ENCODE results near the gene CCDC15.

The CCDC15 gene

GRCh38 chr11:125062931-125063428 lies 109.0 kb downstream of the CCDC15 start, which contains the start of gene SLC37A2:
SLC37A2 (plus strand) TSS chr11:125063305; CDS start chr11:125063368, 63 bp downstream.
- no peak for DNase-seq (ENCODE audit: low read depth in 2 of 2, low spot score in 1 of 2)

GRCh38 chr11:125063429-125064043 lies 109.5 kb downstream of the CCDC15 start:
- DNase-seq (ENCODE audit: low read depth in 2 of 2, low spot score in 1 of 2) = no peak

GRCh38 chr11:125064070-125064469 lies 110.1 kb downstream of the CCDC15 start:
- no peak for DNase-seq (ENCODE audit: low read depth in 2 of 2, low spot score in 1 of 2)

- DNase-seq (ENCODE audit: low read depth in 2 of 2, low spot score in 1 of 2) = no peak
Measured at GRCh38 chr11:125068368-125068767, 114.4 kb downstream of the CCDC15 start.

- DNase-seq (ENCODE audit: low read depth in 2 of 2, low spot score in 1 of 2) = no peak
Measured at GRCh38 chr11:125069008-125069407, 115.0 kb downstream of the CCDC15 start.

- no peak for DNase-seq (ENCODE audit: low read depth in 2 of 2, low spot score in 1 of 2)
Measured at GRCh38 chr11:125069796-125070195, 115.8 kb downstream of the CCDC15 start.

GRCh38 chr11:125070699-125071254 lies 116.8 kb downstream of the CCDC15 start:
- DNase-seq (ENCODE audit: low read depth in 2 of 2, low spot score in 1 of 2) = no peak

- DNase-seq (ENCODE audit: low read depth in 2 of 2, low spot score in 1 of 2) = no peak
Measured at GRCh38 chr11:125071435-125071834, 117.4 kb downstream of the CCDC15 start.

GRCh38 chr11:125071846-125072217 lies 117.8 kb downstream of the CCDC15 start:
- no peak for DNase-seq (ENCODE audit: low read depth in 2 of 2, low spot score in 1 of 2)

- DNase-seq (ENCODE audit: low read depth in 2 of 2, low spot score in 1 of 2) = no peak
Measured at GRCh38 chr11:125072218-125072960, 118.4 kb downstream of the CCDC15 start.

- DNase-seq (ENCODE audit: low read depth in 2 of 2, low spot score in 1 of 2) = no peak
Measured at GRCh38 chr11:125072961-125073590, 119.1 kb downstream of the CCDC15 start.

- DNase-seq (ENCODE audit: low read depth in 2 of 2, low spot score in 1 of 2) = no peak
Measured at GRCh38 chr11:125073616-125074483, 119.8 kb downstream of the CCDC15 start.

GRCh38 chr11:125074511-125075241 lies 120.7 kb downstream of the CCDC15 start:
- no peak for DNase-seq (ENCODE audit: low read depth in 2 of 2, low spot score in 1 of 2)

- DNase-seq (ENCODE audit: low read depth in 2 of 2, low spot score in 1 of 2) = no peak
Measured at GRCh38 chr11:125075242-125075625, 121.2 kb downstream of the CCDC15 start.

GRCh38 chr11:125075900-125076317 lies 121.9 kb downstream of the CCDC15 start:
- DNase-seq (ENCODE audit: low read depth in 2 of 2, low spot score in 1 of 2) = no peak

- no peak for DNase-seq (ENCODE audit: low read depth in 2 of 2, low spot score in 1 of 2)
Measured at GRCh38 chr11:125076378-125076945, 122.5 kb downstream of the CCDC15 start.

- DNase-seq (ENCODE audit: low read depth in 2 of 2, low spot score in 1 of 2) = no peak
Measured at GRCh38 chr11:125078016-125078415, 124.0 kb downstream of the CCDC15 start.

GRCh38 chr11:125078516-125079140 lies 124.6 kb downstream of the CCDC15 start:
- DNase-seq (ENCODE audit: low read depth in 2 of 2, low spot score in 1 of 2) = no peak

GRCh38 chr11:125079151-125079877 lies 125.3 kb downstream of the CCDC15 start:
- no peak for DNase-seq (ENCODE audit: low read depth in 2 of 2, low spot score in 1 of 2)

Data from stimulated activated CD8-positive, alpha-beta memory T cell treated with anti-CD3 and anti-CD28 coated beads, Interleukin-4, amount 100 ng/mL, for 1 hour (primary cell).